H1 (cell line): ENCODE data around the gene MC5R. TPM values are rescaled to one million over a fixed set of nuclear protein-coding genes. Genes with fewer than 3 reads are reported as not detected.
A peak's percentile ranks its signal among the peaks of the same experiment; 100 is the strongest.

Experiments
- CTCF ChIA-PET: fragments of 300-600 bp; sonication (Branson Sonifier 250); formaldehyde crosslinking; loops from one replicate; lab custom pipeline; 2021; ENCODE audit not compliant: partially characterized antibody; lab: Charles Lee
- POLR2A ChIA-PET: fragments of 300-600 bp; sonication (Branson Sonifier 250); formaldehyde crosslinking; loops from one replicate; lab custom pipeline; 2021; ENCODE audit warnings: inconsistent platforms; ENCODE audit not compliant: partially characterized antibody; lab: Charles Lee
- DNase-seq, 2 experiments: peaks; one replicate each; pipeline versions ENCODE4 v3.0.0 to v3.0.0-alpha.2; 2010 to 2022; ENCODE audit warnings: low spot score in 2 of 2, low read depth in 1 of 2, mixed read lengths in 1 of 2
- FAIRE-seq: peaks from 2 replicates; lab custom pipeline; 2011; peaks lifted over from hg19 to GRCh38; lab: Jason Lieb, UNC
- H2AFZ ChIP-seq: 2 replicates; pipeline ENCODE4 v1.8.1; 2012; ENCODE audit warnings: low read length, inconsistent platforms
- H2AK5ac ChIP-seq: 2 replicates; pipeline ENCODE4 v1.6.1; 2013; ENCODE audit warnings: low read depth, low read length
- H2BK120ac ChIP-seq: replicated peaks from 2 replicates; pipeline ENCODE3; 2013; ENCODE audit warnings: low read depth, low read length, inconsistent platforms
- H2BK12ac ChIP-seq: 2 replicates; pipeline ENCODE4 v1.6.1; 2013; ENCODE audit warnings: low read depth, low read length
- H2BK15ac ChIP-seq: 2 replicates; pipeline ENCODE4 v1.6.1; 2013; ENCODE audit warnings: low read length
- H2BK20ac ChIP-seq: 2 replicates; pipeline ENCODE4 v1.6.1; 2013; ENCODE audit warnings: low read length
- H2BK5ac ChIP-seq: 2 replicates; pipeline ENCODE4 v1.6.1; 2013; ENCODE audit warnings: low read depth, low read length
- H3K14ac ChIP-seq: 2 replicates; pipeline ENCODE4 v1.6.1; 2013; ENCODE audit warnings: inconsistent platforms; ENCODE audit not compliant: insufficient read length
- H3K18ac ChIP-seq: 2 replicates; pipeline ENCODE4 v1.6.1; 2013; ENCODE audit warnings: low read length; ENCODE audit errors: extremely low read depth
- H3K23ac ChIP-seq: 2 replicates; pipeline ENCODE4 v1.6.1; 2013; ENCODE audit warnings: inconsistent platforms; ENCODE audit not compliant: insufficient read length
- H3K23me2 ChIP-seq: 2 replicates; pipeline ENCODE4 v1.6.1; 2013; ENCODE audit warnings: low read depth, low read length
- H3K27ac ChIP-seq: 2 replicates; pipeline ENCODE4 v1.6.1; 2011; ENCODE audit warnings: low read depth, low read length, inconsistent platforms
- H3K27me3 ChIP-seq, 4 experiments: replicated peaks in 1 of 4; 1 replicate in 1 of 4; 2 replicates in 3 of 4; pipeline versions ENCODE4 v1.6.1 to v1.8.1; 2011 to 2013; ENCODE audit warnings: low read length in 3 of 4, mild to moderate bottlenecking in 3 of 4, inconsistent platforms in 2 of 4, mixed read lengths in 2 of 4, moderate library complexity in 1 of 4; ENCODE audit not compliant: control insufficient read depth in 3 of 4, insufficient read depth in 3 of 4; ENCODE audit errors: extremely low read depth in 1 of 4
- H3K36me3 ChIP-seq, 4 experiments: 2 replicates each; pipeline versions ENCODE4 v1.6.1 to v1.8.1; 2011 to 2013; ENCODE audit warnings: mild to moderate bottlenecking in 4 of 4, low read length in 3 of 4, moderate library complexity in 2 of 4, control low read depth in 1 of 4, inconsistent platforms in 1 of 4; ENCODE audit not compliant: insufficient read depth in 4 of 4, control insufficient read depth in 2 of 4
- H3K4ac ChIP-seq: replicated peaks from 2 replicates; pipeline ENCODE3; 2013; ENCODE audit warnings: low read length, low read depth, mixed read lengths, inconsistent platforms; ENCODE audit not compliant: insufficient read length
- H3K4me1 ChIP-seq, 4 experiments: replicated peaks in 1 of 4; 1 replicate in 1 of 4; 2 replicates in 3 of 4; pipeline versions ENCODE4 v1.6.1 to v1.8.1; 2011 to 2013; ENCODE audit warnings: low read length in 3 of 4, inconsistent platforms in 2 of 4, mixed read lengths in 1 of 4; ENCODE audit not compliant: insufficient read depth in 4 of 4, control insufficient read depth in 3 of 4
- H3K4me2 ChIP-seq, 2 experiments: 2 replicates each; pipeline versions ENCODE4 v1.6.1 to v1.8.1; 2011 to 2013; ENCODE audit warnings: low read depth in 2 of 2, low read length in 2 of 2, control low read depth in 1 of 2, inconsistent platforms in 1 of 2, mild to moderate bottlenecking in 1 of 2; ENCODE audit not compliant: insufficient read depth in 1 of 2
- H3K4me3 ChIP-seq, 4 experiments: fragments of 200-600, 300-600 bp in 1 of 4; sonication (generic), shearing (Covaris generic), sonication (Bioruptor Twin) in 1 of 4; 2 replicates each; pipeline versions ENCODE4 v1.5.1 to v1.8.1; 2011 to 2016; ENCODE audit warnings: low read length in 4 of 4, low read depth in 3 of 4, control low read depth in 2 of 4, inconsistent platforms in 2 of 4, mild to moderate bottlenecking in 2 of 4, mixed read lengths in 1 of 4, moderate library complexity in 1 of 4; ENCODE audit not compliant: insufficient read depth in 2 of 4; ENCODE audit errors: extremely low read depth in 1 of 4
- H3K56ac ChIP-seq: replicated peaks from 2 replicates; pipeline ENCODE3; 2013; ENCODE audit warnings: low read depth, mild to moderate bottlenecking, mixed read lengths, low read length, inconsistent platforms; ENCODE audit not compliant: insufficient read length
- H3K79me1 ChIP-seq: 2 replicates; pipeline ENCODE4 v1.6.1; 2013; ENCODE audit warnings: low read depth, low read length, control low read depth
- H3K79me2 ChIP-seq, 2 experiments: 2 replicates each; pipeline versions ENCODE4 v1.6.1 to v1.8.1; 2012 to 2013; ENCODE audit warnings: low read length in 2 of 2, mild to moderate bottlenecking in 2 of 2, inconsistent platforms in 1 of 2; ENCODE audit not compliant: insufficient read depth in 2 of 2, control insufficient read depth in 1 of 2
- H3K9ac ChIP-seq, 4 experiments: replicated peaks in 1 of 4; 1 replicate in 1 of 4; 2 replicates in 3 of 4; pipeline versions ENCODE4 v1.6.1 to v1.8.1; 2011 to 2013; ENCODE audit warnings: low read depth in 3 of 4, low read length in 3 of 4, control low read depth in 2 of 4, mild to moderate bottlenecking in 2 of 4, moderate library complexity in 2 of 4, inconsistent platforms in 1 of 4; ENCODE audit errors: extremely low read depth in 1 of 4
- H3K9me3 ChIP-seq, 2 experiments: 2 replicates each; pipeline versions ENCODE4 v1.6.1 to v1.8.1; 2012 to 2013; ENCODE audit warnings: mild to moderate bottlenecking in 2 of 2, moderate library complexity in 2 of 2, control low read depth in 1 of 2, inconsistent platforms in 1 of 2, low read depth in 1 of 2, low read length in 1 of 2, mixed read lengths in 1 of 2; ENCODE audit not compliant: insufficient read depth in 2 of 2
- H4K20me1 ChIP-seq, 2 experiments: replicated peaks in 1 of 2; 2 replicates each; pipeline versions ENCODE3 to v1.8.1; 2011 to 2013; ENCODE audit warnings: inconsistent platforms in 2 of 2, low read length in 2 of 2, mild to moderate bottlenecking in 1 of 2; ENCODE audit not compliant: insufficient read depth in 2 of 2, control insufficient read depth in 1 of 2
- H4K5ac ChIP-seq: 2 replicates; pipeline ENCODE4 v1.6.1; 2013; ENCODE audit warnings: low read length, low read depth, mixed read lengths, inconsistent platforms; ENCODE audit not compliant: insufficient read length
- H4K8ac ChIP-seq: 2 replicates; pipeline ENCODE4 v1.8.0; 2013; ENCODE audit warnings: mild to moderate bottlenecking, moderate library complexity, low read length, inconsistent platforms; ENCODE audit not compliant: insufficient read depth; ENCODE audit errors: extremely low read depth
- H4K91ac ChIP-seq: replicated peaks from 2 replicates; pipeline ENCODE3; 2013; ENCODE audit warnings: low read length, mixed read lengths, inconsistent platforms; ENCODE audit not compliant: insufficient read length
- ATF3 ChIP-seq: IDR thresholded peaks from 2 replicates; pipeline ENCODE4 v1.6.1; 2011; ENCODE audit warnings: low read depth, mild to moderate bottlenecking, low read length; ENCODE audit not compliant: insufficient read depth
- BRCA1 ChIP-seq: IDR thresholded peaks from 2 replicates; pipeline ENCODE4 v1.6.1; 2012; ENCODE audit warnings: low read depth, low read length, improper control_type of control experiment
- EGR1 ChIP-seq: IDR thresholded peaks from 2 replicates; pipeline ENCODE4 v1.6.1; 2011; ENCODE audit warnings: low read depth, low read length, borderline replicate concordance
- KDM4A ChIP-seq: IDR thresholded peaks from one replicate; pipeline ENCODE4 v1.7.1; 2012; ENCODE audit warnings: low read depth, mild to moderate bottlenecking, moderate library complexity, low read length, inconsistent platforms; ENCODE audit not compliant: severe bottlenecking
- RAD21 ChIP-seq, 2 experiments: IDR thresholded peaks in 1 of 2; conservative IDR thresholded peaks in 1 of 2; 2 replicates each; pipeline ENCODE4 v1.6.1; 2011; ENCODE audit warnings: low read depth in 2 of 2, low read length in 2 of 2, improper control_type of control experiment in 1 of 2, inconsistent platforms in 1 of 2, mild to moderate bottlenecking in 1 of 2, moderate library complexity in 1 of 2
- WGBS, 2 experiments: shearing (Covaris generic) in 1 of 2; methylation state at CpG; one replicate each; pipeline versions ENCODE4 v1.1.6 to v1.1.7; 2013 to 2015; ENCODE audit warnings: low lambda C conversion rate in 2 of 2, mixed read lengths in 2 of 2, inconsistent platforms in 1 of 2, low coverage in 1 of 2, missing lambda C conversion rate in 1 of 2; ENCODE audit not compliant: insufficient replicate concordance in 2 of 2, insufficient coverage in 1 of 2, insufficient read length in 1 of 2; ENCODE audit errors: extremely low coverage in 1 of 2, missing lambda C conversion rate in 1 of 2; 5-methylcytosine and 5-hydroxymethylcytosine counted together
- long read RNA-seq, 2 experiments: library from RNA in 1 of 2; library from capped mRNA in 1 of 2; stranded (forward); transcript quantifications; one replicate each; pipeline ENCODE4 v2.0.0, GENCODE V29; 2021; ENCODE audit warnings: inconsistent platforms in 1 of 2
- polyA minus RNA-seq, 3 experiments: library from RNA; depleted of rRNA, polyadenylated mRNA; stranded (reverse); fragments of >200 nt; gene quantifications; 1 replicate in 2 of 3; 2 replicates in 1 of 3; pipeline ENCODE4 v1.2.3, GENCODE V29; 2011
- polyA plus RNA-seq, 7 experiments: library from polyadenylated mRNA; depleted of rRNA in 3 of 7; stranded (reverse) in 5 of 7; unstranded in 2 of 7; fragments of >200 nt in 5 of 7; fragments of 200-250 nt in 2 of 7; gene quantifications; 1 replicate in 5 of 7; 2 replicates in 1 of 7; 4 replicates in 1 of 7; pipeline versions ENCODE4 v1.2.1 to v1.2.3, GENCODE V29; 2011 to 2013; ENCODE audit warnings: missing spikeins in 2 of 7, mixed read lengths in 2 of 7
- total RNA-seq: library from RNA; stranded (reverse); fragmentation: NEBNext Ultra II Directional; extraction: Animal tissue kit (Norgen Biotek cat#: 25700); gene quantifications from 2 replicates; pipeline ENCODE4 v1.2.1, GENCODE V29; 2021

The MC5R gene
- total RNA-seq: 0.31 and 0.37 TPM in 2 replicates
- polyA plus RNA-seq (2011; rRNA removed): 1.1 and 1.4 TPM in 2 replicates
- polyA plus RNA-seq (2011; cell fraction: cytosol; rRNA removed): 0.71 TPM
- 0.67 TPM for polyA plus RNA-seq (2011; cell fraction: nucleus; rRNA removed)
- polyA plus RNA-seq (2012, experiment 1 of 2): 0.31 to 0.81 TPM (median 0.49 TPM) in 4 replicates
- 0.39 TPM for polyA plus RNA-seq (2012, experiment 2 of 2)
- polyA plus RNA-seq (2013, experiment 1 of 2): 0.24 TPM
- 0.18 TPM for polyA plus RNA-seq (2013, experiment 2 of 2)
- 1.7 and 1.8 TPM in 2 replicates for polyA minus RNA-seq (2011; rRNA and poly(A)+ RNA removed)
- not detected for polyA minus RNA-seq (2011; cell fraction: cytosol; rRNA and poly(A)+ RNA removed)
- 1.00 TPM for polyA minus RNA-seq (2011; cell fraction: nucleus; rRNA and poly(A)+ RNA removed)
- long read RNA-seq, experiment 1, partial matches to known transcripts: 0 of 1 reads
- long read RNA-seq, experiment 1, other reads (novel, unspliced or antisense): 0 of 1 reads
- long read RNA-seq, experiment 2: 0 reads

- H2AFZ ChIP-seq: no peak within 1 kb of the TSS
- peaks cover 0 to 2% (median 0%) of the 10 kb centered on the region in 4 experiments; a peak in 1 of 7 replicates for H3K4me1 ChIP-seq
- no peak within 1 kb of the TSS for H3K4ac ChIP-seq
- H2BK5ac ChIP-seq: no peak within 1 kb of the TSS
- no peaks in the 10 kb centered on the region for H3K36me3 ChIP-seq
- WGBS, 2 experiments: 16% methylated on average over 42 of the region's 54 CpGs; no CpG with 5 or more reads in 1 of the 2 experiments
- no peak within 1 kb of the TSS for H4K5ac ChIP-seq
- no peak within 1 kb of the TSS for H2BK120ac ChIP-seq
- DNase-seq (peak in 1 of 2 experiments; percentile 95), FAIRE-seq (no peak)
- no peak within 1 kb of the TSS for H2AK5ac ChIP-seq
- H3K79me1 ChIP-seq: no peaks in the 10 kb centered on the region
- H2BK20ac ChIP-seq: no peak within 1 kb of the TSS
- CTCF ChIA-PET: interaction anchor here (0.8 to 8.6 kb wide), 14 partner anchors 9 to 267 kb away, joined by 3 to 80 read pairs (median 5); no protein-coding TSS in a partner anchor
- H3K27ac ChIP-seq: no peak within 1 kb of the TSS
- peak within 1 kb of the TSS; percentile 38 for H4K8ac ChIP-seq
- H3K27me3 ChIP-seq: no peaks in the 10 kb centered on the region
- H3K4me3 ChIP-seq: peak within 1 kb of the TSS in 3 of 4 experiments; percentile 27 to 55 (median 48); a peak in 5 of 8 replicates
- H3K9ac ChIP-seq: no peak within 1 kb of the TSS
- H4K20me1 ChIP-seq: no peaks in the 10 kb centered on the region
- H2BK12ac ChIP-seq: no peak within 1 kb of the TSS
- no peak within 1 kb of the TSS for H4K91ac ChIP-seq
- no peaks in the 10 kb centered on the region for H3K9me3 ChIP-seq
- no peak within 1 kb of the TSS for H3K56ac ChIP-seq
- H3K4me2 ChIP-seq: peak within 1 kb of the TSS in 1 of 2 experiments; percentile 61; a peak in 3 of 4 replicates
- POLR2A ChIA-PET: no interaction called here
- H3K79me2 ChIP-seq: no peaks in the 10 kb centered on the region
- H3K18ac ChIP-seq: no peak within 1 kb of the TSS
- 0 out of 2 replicates have a peak within 1 kb of the TSS, but pooled peaks have one; percentile 31 for H2BK15ac ChIP-seq
- no peak within 1 kb of the TSS for H3K14ac ChIP-seq
- H3K23me2 ChIP-seq: peaks cover 10% of the 10 kb centered on the region; the same call in 1 of the 2 replicates
- H3K23ac ChIP-seq: no peak within 1 kb of the TSS
- no peak for TF ChIP-seq ATF3
- peak; percentile 90 to 95 for TF ChIP-seq RAD21 (IDR thresholded peaks at IDR 0.05 in 1 of 2, conservative IDR thresholded peaks at IDR 0.05 in 1 of 2; ENCODE audit: low read depth in 2 of 2, low read length in 2 of 2)
- peak; percentile 86; the same call in 1 of the 2 replicates for TF ChIP-seq EGR1
- peak; percentile 35 for TF ChIP-seq KDM4A
- TF ChIP-seq BRCA1: no peak
Observed at GRCh38 chr18:13823707-13824395, at the start of gene MC5R. Gene MC5R, plus strand, starts transcription at chr18:13824149. Its CDS starts 1,617 bp downstream, at chr18:13825766.
